Retina (tissue), 1 donor: Measurements from ENCODE around the gene ZCCHC10.
"Not testable (repeated sequence)": the region's sequence is repeated elsewhere in the genome, so short reads cannot be mapped to it uniquely, and the experiment has no call there.

Experiments used
- DNase-seq: peaks from one replicate; pipeline ENCODE4 v3.0.0-alpha.2; 2016

The ZCCHC10 gene

DNA sequence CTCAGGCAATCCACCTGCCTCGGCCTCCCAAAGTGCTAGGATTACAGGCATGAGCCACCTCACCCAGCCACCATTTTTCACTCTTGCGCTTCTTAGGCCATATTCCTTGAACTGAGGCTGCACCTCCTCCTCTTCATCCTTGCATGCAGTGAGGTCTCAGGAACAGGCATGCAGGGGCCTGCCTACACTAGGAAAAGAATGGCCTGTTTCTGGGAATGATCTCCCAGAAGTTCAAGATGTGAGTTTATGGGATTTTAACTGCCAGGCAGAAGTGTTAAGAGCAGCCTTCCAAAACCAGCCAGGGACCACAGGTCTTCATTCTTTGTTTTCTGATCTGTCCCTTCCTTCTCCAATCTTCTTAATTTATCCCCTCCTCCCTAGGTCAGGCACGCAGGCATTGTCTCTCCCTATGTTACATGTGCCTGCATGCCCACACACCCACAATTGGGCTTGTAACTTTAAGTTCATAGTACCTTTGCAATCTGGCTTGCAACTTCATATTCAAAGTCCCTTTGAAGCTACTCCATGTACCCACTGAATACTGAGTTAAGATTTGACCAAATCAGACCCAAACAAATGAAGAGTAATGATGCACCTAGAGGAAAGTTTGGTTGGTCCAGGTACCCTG, 14.9 kb upstream of the ZCCHC10 start:
- no peak for DNase-seq

DNA sequence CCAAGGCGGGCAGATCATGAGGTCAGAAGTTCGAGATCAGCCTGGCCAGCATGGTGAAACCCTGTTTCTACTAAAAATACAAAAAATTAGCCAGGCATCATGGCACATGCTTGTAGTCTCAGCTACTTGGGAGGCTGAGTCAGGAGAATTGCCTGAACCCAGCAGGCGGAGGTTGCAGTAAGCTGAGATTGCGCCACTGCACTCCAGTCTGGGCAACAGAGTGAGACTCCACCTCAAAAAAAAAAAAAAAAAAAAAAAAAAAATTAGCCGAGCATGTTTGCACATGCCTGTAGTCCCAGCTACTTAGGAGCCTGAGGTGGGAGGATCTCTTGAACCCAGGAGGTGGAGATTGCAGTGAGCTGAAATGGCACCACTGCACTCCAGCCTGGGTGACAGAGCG, 10.3 kb upstream of the ZCCHC10 start:
- DNase-seq = not testable (repeated sequence)

DNA sequence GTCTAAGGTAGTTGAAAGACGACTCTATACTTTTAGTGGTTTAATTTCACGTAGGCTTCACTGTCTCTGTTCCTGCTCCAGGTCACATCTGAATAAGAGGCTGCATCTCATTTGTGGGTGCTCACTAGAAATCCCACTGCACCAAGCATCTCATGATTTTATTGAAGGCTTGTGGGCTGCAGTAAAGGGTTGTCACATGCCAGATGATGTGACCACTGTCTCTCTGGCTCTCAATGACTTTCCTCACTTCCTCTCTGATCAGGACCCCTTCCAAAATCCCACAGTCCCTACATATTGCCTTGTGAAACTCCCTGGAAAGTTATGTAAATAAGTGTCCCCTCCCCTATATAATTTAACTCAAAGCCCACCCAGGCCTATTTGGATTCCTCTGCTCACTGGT, 8.9 kb upstream of the ZCCHC10 start:
- no peak for DNase-seq

DNA sequence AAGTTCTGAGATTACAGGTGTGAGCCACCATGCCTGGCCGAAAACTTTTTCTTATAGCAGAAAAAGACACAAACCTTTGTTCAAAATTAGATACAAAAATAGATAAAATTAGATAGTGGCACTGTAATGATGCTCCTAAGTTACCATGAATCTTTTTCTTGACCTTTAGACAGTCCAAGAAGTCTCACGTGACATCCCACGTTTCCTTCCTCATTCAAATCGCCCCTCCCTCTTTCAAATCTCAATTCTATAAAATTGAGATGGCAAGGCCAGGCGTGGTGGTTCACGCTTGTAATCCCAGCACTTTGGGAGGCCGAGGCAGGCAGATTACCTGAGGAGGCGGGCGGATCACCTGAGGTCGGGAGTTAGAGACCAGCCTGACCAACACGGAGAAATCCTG, 7.7 kb upstream of the ZCCHC10 start:
- no peak for DNase-seq

DNA sequence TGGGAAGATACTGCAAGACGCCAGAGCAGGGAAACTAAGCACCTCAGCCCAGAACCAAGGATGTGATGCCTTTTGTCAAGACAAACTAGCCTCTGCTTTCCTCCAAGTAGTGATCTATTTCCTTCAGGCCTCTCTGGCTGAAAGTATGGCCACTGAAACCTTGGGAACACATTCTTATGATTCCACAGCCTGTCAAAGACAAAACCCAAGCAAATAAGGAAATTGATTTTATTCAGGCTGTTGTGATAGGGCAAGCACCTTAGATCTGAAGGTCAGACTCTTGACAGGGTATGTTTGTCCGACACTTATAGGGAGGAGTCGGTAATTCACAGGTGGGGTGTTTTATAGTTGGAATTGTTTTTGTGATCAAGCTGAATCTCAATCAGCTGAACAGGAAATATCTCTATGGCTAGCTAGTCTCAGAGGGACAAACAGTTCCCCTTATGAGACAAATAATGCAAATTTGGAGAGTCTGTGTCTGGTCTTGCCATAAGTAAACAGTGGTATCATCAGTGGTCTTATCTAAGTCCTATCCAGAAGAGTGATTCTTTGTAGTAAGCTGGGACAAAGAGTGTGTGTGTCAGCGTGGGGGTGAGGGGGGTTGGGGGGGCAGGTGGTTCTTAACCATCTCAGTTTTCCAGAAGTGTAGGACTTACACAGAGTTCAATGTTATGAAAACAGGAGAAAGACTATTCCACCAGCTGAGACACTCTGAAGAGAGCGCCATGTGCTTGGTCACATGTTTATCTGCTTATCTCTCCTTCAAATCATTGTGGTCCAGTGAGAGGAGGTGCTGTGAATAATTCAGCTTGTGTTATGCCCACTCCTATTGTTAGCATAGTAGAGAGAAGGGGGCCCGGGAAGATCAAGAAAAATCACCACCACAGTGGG, 6.7 kb upstream of the ZCCHC10 start:
- DNase-seq = no peak

DNA sequence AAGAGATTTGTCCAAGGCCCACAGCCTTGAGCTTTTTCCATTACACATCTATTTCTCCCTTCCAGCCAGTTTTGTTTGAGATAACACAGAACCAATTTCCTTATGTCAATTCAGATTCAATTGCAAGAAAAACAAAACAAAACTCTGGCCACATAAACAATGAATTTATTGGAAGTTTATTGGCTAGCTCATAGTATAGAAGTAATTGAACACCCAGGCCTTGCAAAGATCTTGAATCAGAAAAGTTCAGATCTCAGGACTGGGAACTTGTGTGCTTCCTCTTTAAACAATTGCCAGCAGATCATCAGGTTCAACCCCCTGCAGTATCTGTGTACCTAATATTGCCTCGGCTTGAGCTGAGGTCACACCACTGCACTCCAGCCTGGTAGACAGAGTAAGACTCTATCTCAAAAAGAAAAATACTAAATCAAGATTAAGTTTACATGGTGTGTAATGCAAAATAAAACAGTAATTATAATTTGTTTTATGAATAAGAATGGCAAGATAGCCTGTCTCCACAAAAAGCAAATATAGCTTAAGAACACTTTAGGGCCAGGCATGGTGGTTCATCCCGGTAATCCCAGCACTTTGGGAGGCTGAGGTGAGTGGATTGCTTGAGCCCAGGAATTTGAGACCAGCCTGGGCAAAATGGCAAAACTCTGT, 4.1 kb upstream of the ZCCHC10 start:
- DNase-seq = no peak

DNA sequence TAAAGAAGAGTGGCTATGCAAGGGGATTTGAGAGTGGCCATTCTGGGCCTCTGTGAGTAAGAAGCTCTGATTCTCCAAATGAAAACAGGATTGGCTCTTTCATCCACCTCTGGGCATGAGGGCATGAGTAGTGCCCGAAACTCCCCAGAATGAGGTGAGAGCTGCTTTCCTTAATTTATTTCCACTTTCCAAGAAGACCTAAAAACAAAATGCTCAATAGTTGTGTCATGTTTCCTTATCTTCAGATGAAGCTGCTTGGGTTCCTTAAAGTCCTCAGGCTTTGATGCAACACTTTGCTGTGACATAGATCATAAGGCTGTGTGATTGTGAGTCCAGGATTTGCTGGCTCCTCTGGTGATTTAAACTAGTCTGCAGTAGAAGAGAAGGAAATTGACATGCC, 3.1 kb upstream of the ZCCHC10 start:
- DNase-seq = no peak

DNA sequence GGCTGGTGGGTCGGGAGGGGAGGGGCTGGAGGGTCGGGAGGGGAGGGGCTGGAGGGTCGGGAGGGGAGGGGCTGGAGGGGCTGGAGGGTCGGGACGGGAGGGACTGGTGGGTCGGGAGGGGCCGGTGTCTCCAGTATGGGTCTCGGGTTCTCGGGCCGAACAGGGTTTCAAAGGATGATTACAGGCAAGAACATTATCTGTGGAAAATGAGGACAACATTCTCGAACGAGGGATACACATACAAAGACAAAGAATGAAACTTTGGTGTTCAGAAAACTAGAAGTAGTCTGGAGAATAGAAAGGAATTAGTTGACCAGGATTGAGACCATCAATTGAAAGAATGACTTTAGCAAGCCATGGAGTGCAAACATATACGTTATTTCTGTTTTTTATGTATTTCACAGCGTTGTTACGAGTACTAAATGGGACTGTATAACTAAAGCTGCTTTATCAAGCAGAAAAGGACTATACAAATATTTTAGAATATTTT, 360 bp upstream of the ZCCHC10 start:
- peak; percentile 32 for DNase-seq

DNA sequence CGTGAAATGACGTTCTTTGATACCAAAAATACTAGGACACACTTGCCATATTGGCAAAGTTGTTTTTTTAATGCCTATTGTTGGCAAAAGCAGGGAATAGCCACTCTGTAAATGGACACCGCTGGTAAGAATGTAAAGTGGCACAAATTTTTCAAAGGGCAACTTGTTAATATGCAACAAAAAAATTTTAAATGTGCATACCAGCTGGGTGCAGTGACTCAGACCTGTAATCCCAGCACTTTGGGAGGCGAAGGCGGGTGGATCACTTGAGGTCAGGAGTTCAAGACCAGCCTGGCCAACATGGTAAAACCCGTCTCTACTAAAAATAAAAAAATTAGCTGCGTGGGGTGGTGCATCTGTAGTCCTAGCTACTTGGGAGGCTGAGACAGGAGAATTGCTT, 6.9 kb downstream of the ZCCHC10 start:
- DNase-seq = not testable (repeated sequence)

DNA sequence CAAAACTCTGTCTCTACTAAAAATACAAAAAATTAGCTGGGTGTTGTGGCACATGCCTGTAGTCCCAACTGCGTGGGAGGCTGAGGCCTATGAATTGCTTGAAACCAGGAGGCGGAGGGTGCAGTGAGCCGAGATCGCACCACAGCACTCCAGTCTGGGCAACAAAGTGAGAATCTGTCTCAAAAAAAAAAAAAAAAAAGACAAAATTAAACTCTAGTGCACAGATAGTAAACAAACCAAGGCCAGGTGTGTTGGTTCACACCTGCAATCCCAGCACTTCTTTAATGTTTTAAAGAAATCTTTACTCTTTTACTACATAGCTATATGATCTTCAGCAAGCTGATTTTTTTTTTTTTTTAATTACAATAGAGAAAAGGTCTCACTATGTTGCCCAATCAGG, 8.4 kb downstream of the ZCCHC10 start:
- DNase-seq = no peak

DNA sequence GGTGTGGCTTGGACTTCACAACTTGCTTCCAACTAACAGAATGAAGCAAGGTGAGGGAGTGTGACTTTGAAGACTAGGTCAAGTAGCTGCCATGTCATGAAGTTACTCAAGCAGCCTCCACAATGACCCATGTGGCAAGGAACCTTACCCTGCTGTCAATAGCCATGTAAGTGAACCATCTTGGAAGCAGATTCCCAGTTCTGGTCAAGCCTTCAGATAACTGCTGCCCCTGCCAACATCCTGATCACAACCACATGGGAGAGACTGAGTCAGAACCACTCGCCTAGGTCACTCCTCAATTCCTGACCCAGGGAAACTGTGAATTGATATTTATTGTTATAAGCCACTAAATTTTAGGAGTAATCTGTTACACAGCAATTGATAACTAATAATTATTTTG, 10.9 kb downstream of the ZCCHC10 start:
- no peak for DNase-seq

DNA sequence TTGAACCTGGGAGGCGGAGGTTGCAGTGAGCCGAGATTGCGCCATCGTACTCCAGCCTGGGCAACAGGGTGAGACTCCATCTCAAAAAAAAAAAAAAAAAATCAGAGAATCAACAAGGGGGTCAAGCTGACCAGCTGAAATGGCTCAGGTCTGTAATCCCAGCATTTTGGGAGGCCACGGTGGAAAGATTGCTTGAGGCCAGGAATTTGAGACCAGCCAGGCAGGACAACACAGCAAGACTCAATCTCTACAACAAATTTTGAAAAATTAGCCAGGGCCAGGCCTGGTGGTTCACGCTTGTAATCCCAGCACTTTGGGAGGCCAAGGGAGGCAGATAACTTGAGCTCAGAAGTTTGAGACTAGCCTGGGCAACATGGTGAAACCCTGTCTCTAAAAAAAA, 17.9 kb downstream of the ZCCHC10 start:
- not testable (repeated sequence) for DNase-seq

DNA sequence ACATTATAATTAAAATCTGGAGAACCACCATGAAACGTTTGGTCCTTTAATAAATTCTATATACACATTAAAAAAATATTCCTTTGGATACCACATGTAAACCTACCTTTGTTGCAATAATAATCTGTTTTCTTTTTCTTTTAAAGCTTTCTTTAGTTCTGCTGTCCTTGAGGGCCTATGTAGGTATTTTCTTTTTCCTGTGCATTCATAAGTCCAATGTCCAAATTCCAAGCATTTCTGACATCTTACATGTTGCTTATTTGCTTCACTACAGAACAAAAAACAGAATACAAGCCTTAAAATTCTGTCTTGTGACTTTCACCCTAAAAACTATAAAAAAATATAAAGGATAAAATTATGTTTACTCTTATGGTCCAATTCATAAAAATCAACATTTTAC, 19.7 kb downstream of the ZCCHC10 start:
- DNase-seq = no peak

DNA sequence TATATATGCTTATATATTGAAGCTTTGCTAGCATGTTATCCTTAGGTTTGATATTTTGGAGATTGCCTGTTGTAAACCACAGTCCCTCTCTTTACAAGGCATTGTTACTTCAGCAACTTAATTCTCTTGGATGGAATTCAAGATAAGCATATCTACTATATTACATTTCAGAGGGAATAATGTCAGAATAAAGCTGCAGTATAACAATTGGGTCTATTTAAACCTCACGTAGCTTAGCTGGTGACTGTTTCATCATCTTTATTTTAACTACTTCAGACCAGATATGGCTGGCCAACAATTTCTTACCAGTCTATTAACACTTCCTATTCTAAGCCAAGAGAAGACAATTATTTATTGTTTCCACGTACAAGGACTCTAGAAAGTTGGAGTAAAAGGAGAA, 27.1 kb downstream of the ZCCHC10 start:
- DNase-seq = no peak

DNA sequence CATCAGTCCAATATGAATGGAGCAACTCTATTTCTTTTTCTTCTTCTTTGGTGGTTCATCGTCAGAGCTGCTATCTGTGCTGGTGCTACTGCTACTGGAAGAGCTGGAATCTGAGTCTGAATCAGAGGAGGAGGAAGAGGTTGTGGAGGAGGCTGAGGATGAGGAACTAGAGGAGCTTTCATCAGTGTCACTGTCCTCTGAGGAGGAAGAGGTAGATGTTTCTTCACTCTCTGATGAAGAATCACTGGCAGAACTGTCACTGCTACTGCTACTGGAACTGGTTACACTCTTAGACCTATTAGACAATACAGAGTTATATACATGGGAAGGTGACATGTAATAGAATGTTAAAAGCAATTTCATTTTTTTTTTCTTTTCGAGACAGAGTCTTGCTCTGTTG, 27.8 kb downstream of the ZCCHC10 start:
- DNase-seq = no peak

DNA sequence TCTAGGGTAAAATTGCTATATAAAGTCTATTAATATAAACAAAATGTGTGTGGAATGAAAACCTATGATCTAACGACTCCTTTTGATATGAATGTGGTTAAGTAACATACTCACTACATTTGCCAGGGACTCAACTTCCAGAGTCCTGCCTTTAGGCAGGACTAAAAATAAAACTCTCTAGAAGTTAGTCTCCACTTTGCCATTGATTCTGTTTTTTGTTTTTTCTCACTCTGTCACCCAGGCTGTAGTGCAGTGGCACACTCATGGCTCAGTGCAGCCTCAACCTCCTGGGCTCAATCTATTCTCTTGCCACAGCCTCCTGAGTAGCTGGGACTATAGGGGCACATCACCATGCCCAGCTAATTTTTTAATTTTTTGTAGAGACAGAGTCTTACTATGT, 30.0 kb downstream of the ZCCHC10 start:
- no peak for DNase-seq

DNA sequence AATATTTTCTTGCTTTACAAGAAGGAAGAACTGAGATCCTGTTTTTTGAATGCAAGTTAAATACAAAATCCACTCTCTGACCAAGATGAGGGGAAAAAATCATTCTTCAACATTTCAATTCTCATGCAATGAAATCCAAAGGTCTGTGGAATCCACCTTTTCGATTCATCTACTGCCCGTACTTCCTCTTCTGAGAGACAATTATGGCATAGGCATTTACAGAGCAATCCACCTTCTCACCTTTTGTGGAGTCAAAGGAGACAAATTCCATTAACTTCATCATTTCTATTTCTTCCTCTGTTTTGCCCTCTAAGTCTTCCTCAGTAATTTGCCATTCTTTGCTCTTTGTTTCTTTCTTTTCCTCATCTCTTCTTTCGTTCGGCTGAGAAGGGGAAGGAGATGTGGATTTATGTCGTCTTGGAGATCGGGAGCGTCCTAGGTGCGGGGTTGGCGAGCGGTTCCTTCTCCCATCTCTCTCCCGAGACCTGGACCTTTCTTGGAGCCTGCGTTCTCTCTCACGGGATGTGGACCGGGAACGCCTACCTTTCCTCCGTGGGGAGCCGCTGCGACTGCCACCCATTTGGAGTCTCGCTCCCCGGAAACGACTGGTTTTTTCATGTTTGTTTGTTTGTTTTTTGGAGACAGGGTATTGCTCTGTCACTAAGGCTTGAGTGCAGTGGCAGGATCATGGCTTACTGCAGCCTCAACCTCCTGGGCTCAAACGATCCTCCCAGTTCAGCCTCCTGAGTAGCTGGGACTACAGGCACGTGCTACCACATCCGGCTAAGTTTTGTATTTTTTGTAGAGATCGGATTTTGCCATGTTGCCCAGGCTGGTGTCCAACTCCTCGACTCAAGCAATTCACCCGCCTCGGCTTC, 38.6 kb downstream of the ZCCHC10 start:
- DNase-seq = no peak

DNA sequence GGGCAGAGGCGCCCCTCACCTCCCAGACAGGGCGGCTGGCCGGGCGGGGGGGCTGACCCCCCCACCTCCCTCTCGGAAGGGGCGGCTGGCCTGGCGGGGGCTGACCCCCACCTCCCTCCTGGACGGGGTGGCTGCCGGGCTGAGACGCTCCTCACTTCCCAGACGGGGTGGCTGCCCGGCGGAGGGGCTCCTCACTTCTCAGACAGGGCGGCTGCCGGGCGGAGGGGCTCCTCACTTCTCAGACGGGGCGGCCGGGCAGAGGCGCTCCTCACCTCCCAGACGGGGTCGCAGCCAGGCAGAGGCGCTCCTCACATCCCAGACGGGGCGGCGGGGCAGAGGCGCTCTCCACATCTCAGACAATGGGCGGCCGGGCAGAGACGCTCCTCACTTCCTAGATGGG, 43.4 kb downstream of the ZCCHC10 start:
- DNase-seq = not testable (repeated sequence)

DNA sequence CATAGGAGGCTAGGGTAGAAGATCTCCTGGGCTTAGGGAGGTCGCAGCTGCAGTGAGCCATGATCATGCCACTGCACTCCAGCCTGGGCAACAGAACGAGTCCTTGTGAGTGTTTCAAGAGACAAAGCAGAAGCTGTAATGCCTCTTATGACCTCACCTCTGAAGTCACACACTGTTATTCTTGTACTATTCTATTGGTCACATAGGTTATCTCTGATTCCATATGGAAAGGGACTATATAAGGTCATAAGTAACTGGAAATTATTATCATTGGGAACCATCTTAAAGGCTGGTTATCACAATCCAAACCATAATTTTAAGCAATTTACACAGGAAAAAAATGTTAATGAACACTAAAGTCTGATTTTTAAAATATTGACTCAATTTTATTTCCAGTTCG, 45.1 kb downstream of the ZCCHC10 start:
- no peak for DNase-seq

DNA sequence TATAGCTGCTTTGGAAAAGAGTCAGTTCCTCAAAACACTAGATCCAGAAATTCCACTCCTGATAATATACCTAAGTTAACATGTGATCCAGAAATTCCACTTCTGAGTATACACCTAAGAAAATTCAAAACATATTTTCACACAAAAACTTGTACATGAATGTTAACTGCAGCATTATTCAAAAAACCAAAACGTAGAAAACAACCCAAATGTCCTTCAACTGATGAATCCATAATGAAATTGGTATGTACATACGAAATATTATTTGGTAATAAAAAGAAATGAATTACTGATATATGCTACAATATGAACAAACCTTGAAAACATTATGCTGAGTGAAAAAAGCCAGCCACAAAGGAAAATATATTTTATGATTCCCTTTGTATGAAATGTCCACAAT, 46.4 kb downstream of the ZCCHC10 start:
- no peak for DNase-seq

DNA sequence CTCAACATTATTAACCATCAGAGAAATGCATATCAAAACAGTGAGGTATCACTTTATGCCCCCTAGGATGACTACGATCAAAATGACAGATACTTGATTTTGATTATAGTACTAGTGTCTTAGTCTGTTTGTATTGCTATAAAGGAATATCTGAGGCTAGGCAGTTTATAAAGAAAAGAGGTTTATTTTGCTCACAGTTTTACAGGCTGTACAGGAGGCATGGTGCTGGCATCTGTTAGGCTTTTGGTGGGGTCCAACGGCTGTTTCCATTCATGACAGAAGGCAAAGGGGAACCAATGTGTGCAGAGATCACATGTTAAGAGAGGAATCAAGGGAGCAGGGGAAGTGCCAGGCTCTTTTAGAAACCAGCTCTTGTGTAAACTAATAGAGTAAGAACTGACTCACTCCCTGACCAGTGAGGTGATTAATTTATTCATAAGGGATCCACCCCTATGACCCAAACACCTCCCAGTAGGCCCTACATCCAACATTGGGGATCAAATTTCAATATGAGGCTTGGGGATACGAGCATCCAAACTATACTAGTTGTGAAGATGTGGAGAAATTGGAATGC, 46.9 kb downstream of the ZCCHC10 start:
- no peak for DNase-seq

DNA sequence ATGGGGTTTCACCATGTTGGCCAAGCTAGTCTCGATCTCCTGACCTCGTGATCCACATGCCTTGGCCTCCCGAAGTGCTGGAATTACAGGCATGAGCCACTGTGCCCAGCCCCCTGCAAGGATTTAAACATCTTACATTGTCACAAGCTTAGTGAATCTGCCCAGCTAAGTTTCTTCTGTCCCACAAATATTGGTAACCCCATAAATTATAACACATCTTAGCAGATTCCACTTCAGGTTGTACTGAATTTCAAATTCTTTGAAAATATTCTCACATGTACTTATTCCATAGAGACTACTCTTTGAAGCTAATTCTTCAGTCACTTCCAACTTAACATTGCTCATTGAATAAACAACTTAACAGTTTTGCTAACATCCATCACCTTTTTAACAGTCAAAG, 49.5 kb downstream of the ZCCHC10 start:
- no peak for DNase-seq
